Activated CD8-positive, alpha-beta T cell treated with anti-CD3 and anti-CD28 coated beads for 36 hours (primary cell): ENCODE data around the gene PAGR1. TPM values are rescaled to one million over a fixed set of nuclear protein-coding genes. Genes with fewer than 3 reads are reported as not detected.
A peak's percentile ranks its signal among the peaks of the same experiment; 100 is the strongest.

Experiments used
- ATAC-seq: fragments of 200-7000 bp; cut with Tn5 transposase; one replicate; pipeline ENCODE4 v1.10.0; 2021; ENCODE audit warnings: mild to moderate bottlenecking, moderate library complexity
- CTCF ChIA-PET: fragments of 350-600 bp; sonication (Branson Sonifier 250); formaldehyde crosslinking; loops from one replicate; lab custom pipeline; 2021; ENCODE audit warnings: antibody characterized with exemption; lab: Charles Lee
- POLR2A ChIA-PET: fragments of 350-600 bp; sonication (Branson Sonifier 250); formaldehyde crosslinking; loops from one replicate; lab custom pipeline; 2021; ENCODE audit warnings: antibody characterized with exemption; lab: Charles Lee
- DNase-seq: peaks from one replicate; pipeline ENCODE4 v3.0.0-alpha.2; 2020
- H3K27ac Mint-ChIP-seq: one replicate; pipeline ENCODE4 v1.8.0; 2021; ENCODE audit warnings: mild to moderate bottlenecking, mixed read lengths
- H3K27me3 Mint-ChIP-seq: one replicate; pipeline ENCODE4 v1.8.0; 2021; ENCODE audit warnings: mixed read lengths
- H3K36me3 Mint-ChIP-seq: one replicate; pipeline ENCODE4 v1.8.0; 2021; ENCODE audit warnings: low read depth, mixed read lengths
- H3K4me1 Mint-ChIP-seq: one replicate; pipeline ENCODE4 v1.8.0; 2021; ENCODE audit warnings: low read depth, mixed read lengths
- H3K4me3 Mint-ChIP-seq: one replicate; pipeline ENCODE4 v1.8.0; 2021; ENCODE audit warnings: mild to moderate bottlenecking, moderate library complexity, mixed read lengths
- H3K9me3 Mint-ChIP-seq: one replicate; pipeline ENCODE4 v1.8.0; 2021; ENCODE audit warnings: mixed read lengths
- intact Hi-C: fragments of 100-400 bp; cut with micrococcal nuclease; formaldehyde crosslinking; loops from one replicate; pipeline ENCODE4 v1.10.0; 2022
- total RNA-seq, 2 experiments: library from RNA; stranded (reverse); gene quantifications; one replicate each; pipeline ENCODE4 v1.2.3, GENCODE V29; 2021
- TF ChIP-seq, protein P1 (sequence below): fragments of 200-600 bp; IDR thresholded peaks from one replicate; pipeline ENCODE4 v1.8.0; 2022; ENCODE audit warnings: antibody characterized with exemption, mild to moderate bottlenecking

The PAGR1 gene
- total RNA-seq, 2 experiments from 2014 or later, result 26.8 to 29.0 TPM

DNA sequence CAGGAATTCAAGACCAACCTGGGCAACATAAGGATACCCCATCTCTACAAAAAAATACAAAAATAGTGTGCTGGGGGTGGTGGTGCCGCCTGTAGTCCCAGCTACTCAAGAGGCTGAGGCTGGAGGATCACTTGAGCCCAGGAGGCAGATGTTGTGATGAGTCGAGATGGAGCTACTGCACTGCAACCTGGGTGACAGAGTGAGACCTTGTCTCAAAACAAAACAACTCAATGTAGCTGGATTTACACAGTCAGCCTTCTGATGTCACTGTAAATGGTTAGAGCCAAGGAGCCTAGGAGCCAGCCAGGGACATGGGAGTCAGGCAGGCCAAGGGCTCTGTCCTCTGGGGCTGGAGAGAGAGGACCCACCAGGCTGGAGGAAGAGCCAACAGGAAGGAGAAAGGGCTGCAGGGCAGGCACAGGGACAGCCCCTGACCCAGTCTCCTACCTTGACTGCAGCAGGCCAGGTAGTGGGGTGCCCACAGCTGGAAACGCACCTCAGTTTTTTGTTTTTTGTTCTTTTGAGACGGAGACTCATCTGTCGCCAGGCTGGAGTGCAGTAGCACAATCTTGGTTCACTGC lies 38.7 kb downstream of the PAGR1 start:
- POLR2A ChIA-PET, result interaction anchor here (0.9 kb wide), 1 partner anchor 14 kb away, joined by 3 read pairs; no protein-coding TSS in a partner anchor
- Mint-ChIP-seq H3K4me1 (peaks cover 3% of the 10 kb centered on the region), H3K9me3 (no peaks in the 10 kb centered on the region), H3K36me3 (peaks cover 12% of the 10 kb centered on the region), H3K27ac (no peak overlapping the region), H3K4me3 (no peak overlapping the region), H3K27me3 (no peaks in the 10 kb centered on the region)
- ATAC-seq, result peak; percentile 30
- intact Hi-C loops, result no loop called here
- CTCF ChIA-PET, result interaction anchor here (0.7 to 1.5 kb wide), 5 partner anchors 10 to 154 kb away, joined by 3 read pairs; partner anchors contain the start of gene PAGR1
- no peak for DNase-seq
- TF ChIP-seq, protein P1, sequence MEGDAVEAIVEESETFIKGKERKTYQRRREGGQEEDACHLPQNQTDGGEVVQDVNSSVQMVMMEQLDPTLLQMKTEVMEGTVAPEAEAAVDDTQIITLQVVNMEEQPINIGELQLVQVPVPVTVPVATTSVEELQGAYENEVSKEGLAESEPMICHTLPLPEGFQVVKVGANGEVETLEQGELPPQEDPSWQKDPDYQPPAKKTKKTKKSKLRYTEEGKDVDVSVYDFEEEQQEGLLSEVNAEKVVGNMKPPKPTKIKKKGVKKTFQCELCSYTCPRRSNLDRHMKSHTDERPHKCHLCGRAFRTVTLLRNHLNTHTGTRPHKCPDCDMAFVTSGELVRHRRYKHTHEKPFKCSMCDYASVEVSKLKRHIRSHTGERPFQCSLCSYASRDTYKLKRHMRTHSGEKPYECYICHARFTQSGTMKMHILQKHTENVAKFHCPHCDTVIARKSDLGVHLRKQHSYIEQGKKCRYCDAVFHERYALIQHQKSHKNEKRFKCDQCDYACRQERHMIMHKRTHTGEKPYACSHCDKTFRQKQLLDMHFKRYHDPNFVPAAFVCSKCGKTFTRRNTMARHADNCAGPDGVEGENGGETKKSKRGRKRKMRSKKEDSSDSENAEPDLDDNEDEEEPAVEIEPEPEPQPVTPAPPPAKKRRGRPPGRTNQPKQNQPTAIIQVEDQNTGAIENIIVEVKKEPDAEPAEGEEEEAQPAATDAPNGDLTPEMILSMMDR, result no peak

DNA sequence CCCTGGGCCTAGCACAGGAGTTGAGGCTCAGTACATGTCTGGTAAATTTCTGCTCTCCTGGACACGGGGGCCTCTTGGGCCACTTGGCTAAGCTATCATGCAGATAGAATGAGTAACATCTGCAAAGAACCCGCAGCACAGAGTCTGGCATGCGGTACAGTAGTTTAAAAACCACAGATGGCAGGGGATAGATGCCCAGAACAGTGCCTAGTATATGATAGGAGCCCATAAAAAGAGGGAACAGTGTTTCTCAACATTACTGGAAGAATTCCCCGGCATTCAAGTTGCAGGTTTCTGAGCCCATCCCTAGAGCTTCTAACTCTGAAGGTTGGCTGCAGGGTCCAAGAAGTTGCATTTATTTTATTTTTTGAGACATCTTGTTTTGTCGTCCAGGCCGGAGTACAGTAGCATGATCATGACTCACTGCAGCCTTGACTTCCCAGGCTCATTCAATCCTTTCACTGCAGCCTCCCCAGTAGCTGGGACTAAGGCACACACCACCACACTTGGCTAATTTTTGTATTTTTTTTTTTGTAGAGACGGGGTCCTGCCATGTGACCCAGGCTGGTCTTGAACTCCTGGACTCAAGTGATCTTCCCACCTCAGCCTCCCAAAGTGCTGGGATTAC lies 41.3 kb downstream of the PAGR1 start:
- peaks cover 23% of the 10 kb centered on the region for H3K36me3 Mint-ChIP-seq
- ATAC-seq, result no peak
- DNase-seq, result no peak
- no peaks in the 10 kb centered on the region for H3K27me3 Mint-ChIP-seq
- intact Hi-C loops, result no loop called here
- no peak overlapping the region for H3K27ac Mint-ChIP-seq
- H3K4me3 Mint-ChIP-seq, result no peak overlapping the region
- peaks cover 16% of the 10 kb centered on the region for H3K4me1 Mint-ChIP-seq
- CTCF ChIA-PET, result interaction anchor here (4.1 kb wide), 1 partner anchor 9 kb away, joined by 24 read pairs; no protein-coding TSS in a partner anchor
- POLR2A ChIA-PET, result interaction anchor here (0.8 kb wide), 1 partner anchor 31 kb away, joined by 3 read pairs; no protein-coding TSS in a partner anchor
- TF ChIP-seq, protein P1, result no peak
- H3K9me3 Mint-ChIP-seq, result no peaks in the 10 kb centered on the region

DNA sequence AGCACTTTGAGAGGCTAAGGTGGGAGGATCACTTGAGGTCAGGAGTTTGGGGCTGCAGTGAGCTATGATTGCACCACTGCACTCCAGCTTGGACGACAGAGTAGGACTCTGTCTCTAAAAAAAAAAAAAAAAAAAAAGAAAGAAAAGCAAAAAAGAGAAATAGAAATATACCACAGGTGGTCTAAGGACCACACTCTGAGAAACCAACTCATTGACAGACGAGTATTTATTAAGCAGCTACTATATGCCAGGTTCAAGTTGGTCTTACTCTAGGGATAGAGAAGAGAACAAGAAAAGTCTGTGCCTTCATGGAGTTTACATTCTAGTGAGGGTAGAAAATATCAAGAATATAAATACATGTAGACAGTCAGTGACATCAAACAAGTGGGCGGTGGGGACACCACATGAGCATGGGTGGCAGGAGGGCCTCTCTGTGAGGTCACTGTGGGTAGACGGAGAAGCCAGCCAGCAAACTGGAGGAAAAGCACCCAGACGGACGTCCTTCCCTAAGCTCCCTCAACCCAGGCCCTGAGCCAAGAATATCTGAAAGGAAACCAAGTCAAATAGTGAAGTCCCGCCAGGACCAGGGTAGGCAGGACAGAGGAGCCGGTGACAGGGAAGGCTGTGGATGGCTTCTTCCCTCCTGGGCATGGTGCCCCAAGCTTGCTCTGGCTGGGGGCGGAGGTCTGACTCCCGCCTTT lies 42.3 kb downstream of the PAGR1 start:
- peaks cover 16% of the 10 kb centered on the region for H3K4me1 Mint-ChIP-seq
- H3K27me3 Mint-ChIP-seq, result no peaks in the 10 kb centered on the region
- ATAC-seq (no peak), DNase-seq (no peak)
- intact Hi-C loops, result no loop called here
- TF ChIP-seq, protein P1, result no peak
- H3K36me3 Mint-ChIP-seq, result peaks cover 23% of the 10 kb centered on the region
- no peaks in the 10 kb centered on the region for H3K9me3 Mint-ChIP-seq
- H3K4me3 Mint-ChIP-seq, result no peak overlapping the region
- no peak overlapping the region for H3K27ac Mint-ChIP-seq
- ChIA-PET CTCF (interaction anchor here (4.1 kb wide), 1 partner anchor 11 kb away, joined by 24 read pairs; no protein-coding TSS in a partner anchor), POLR2A (interaction anchor here (0.5 to 1.4 kb wide), 2 partner anchors 11 to 108 kb away, joined by 3 read pairs; no protein-coding TSS in a partner anchor)

DNA sequence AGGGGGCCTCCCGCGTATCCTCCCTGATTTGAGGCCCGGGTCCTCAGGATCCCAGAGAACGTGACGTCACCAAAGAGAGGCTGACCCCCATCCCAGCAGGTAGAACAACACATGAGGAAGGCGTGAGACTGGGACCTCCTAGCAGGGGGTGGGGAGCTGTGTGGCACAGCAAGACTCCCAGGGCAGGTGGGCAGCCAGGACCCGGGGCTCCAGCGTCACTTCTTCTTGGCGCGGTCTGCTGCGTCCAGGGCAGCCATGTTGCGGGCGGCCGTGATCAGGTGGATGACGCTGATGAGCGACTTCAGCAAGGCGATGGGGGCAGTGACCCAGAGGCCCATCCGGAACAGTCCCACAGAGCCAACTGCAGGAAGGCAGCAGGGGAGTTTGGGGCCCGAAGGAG lies 43.0 kb downstream of the PAGR1 start:
- H3K4me1 Mint-ChIP-seq, result peaks cover 18% of the 10 kb centered on the region
- TF ChIP-seq, protein P1, result no peak
- CTCF ChIA-PET, result interaction anchor here (4.1 kb wide), 1 partner anchor 11 kb away, joined by 24 read pairs; no protein-coding TSS in a partner anchor
- POLR2A ChIA-PET, result interaction anchor here (1.4 kb wide), 1 partner anchor 11 kb away, joined by 3 read pairs; no protein-coding TSS in a partner anchor
- DNase-seq, result no peak
- no peak for ATAC-seq
- peaks cover 23% of the 10 kb centered on the region for H3K36me3 Mint-ChIP-seq
- no peaks in the 10 kb centered on the region for H3K27me3 Mint-ChIP-seq
- H3K4me3 Mint-ChIP-seq, result no peak overlapping the region
- intact Hi-C loops, result no loop called here
- H3K27ac Mint-ChIP-seq, result no peak overlapping the region
- H3K9me3 Mint-ChIP-seq, result no peaks in the 10 kb centered on the region
